Activated CD8-positive, alpha-beta memory T cell treated with anti-CD3 and anti-CD28 coated beads for 24 hours (primary cell): Measurements from ENCODE around the gene APOL1.
"Not testable (repeated sequence)": the region's sequence is repeated elsewhere in the genome, so short reads cannot be mapped to it uniquely, and the experiment has no call there.

ENCODE experiments used
- DNase-seq: peaks from one replicate; pipeline ENCODE4 v3.0.0-alpha.2; 2020

APOL1 gene

GRCh38 chr22:36271231-36271630 is 18.3 kb downstream of the APOL1 start:
- DNase-seq = not testable (repeated sequence)

GRCh38 chr22:36271951-36272350 is 19.0 kb downstream of the APOL1 start:
- DNase-seq = not testable (repeated sequence)

- no peak for DNase-seq
Observed at GRCh38 chr22:36274531-36274930, 21.6 kb downstream of the APOL1 start.

GRCh38 chr22:36277482-36278291 is 24.8 kb downstream of the APOL1 start:
- DNase-seq = peak; percentile 85

- DNase-seq = no peak
Observed at GRCh38 chr22:36279219-36279666, 26.3 kb downstream of the APOL1 start.

- DNase-seq = no peak
Observed at GRCh38 chr22:36280379-36280778, 27.4 kb downstream of the APOL1 start.

- DNase-seq = peak; percentile 54
Observed at GRCh38 chr22:36281781-36282327, 28.9 kb downstream of the APOL1 start.

- DNase-seq = no peak
Observed at GRCh38 chr22:36282328-36282831, 29.4 kb downstream of the APOL1 start.

GRCh38 chr22:36284171-36284571 is 31.2 kb downstream of the APOL1 start:
- no peak for DNase-seq

GRCh38 chr22:36285017-36285416 is 32.1 kb downstream of the APOL1 start:
- DNase-seq = no peak

GRCh38 chr22:36285545-36285944 is 32.6 kb downstream of the APOL1 start:
- no peak for DNase-seq

GRCh38 chr22:36286096-36286957 is 33.4 kb downstream of the APOL1 start:
- peak; percentile 85 for DNase-seq

- DNase-seq = peak; percentile 57
Observed at GRCh38 chr22:36287881-36288515, 35.1 kb downstream of the APOL1 start.

- peak; percentile 56 for DNase-seq
Observed at GRCh38 chr22:36288571-36289405, 35.9 kb downstream of the APOL1 start.

- no peak for DNase-seq
Observed at GRCh38 chr22:36289406-36289870, 36.5 kb downstream of the APOL1 start.

GRCh38 chr22:36289948-36290371 is 37.0 kb downstream of the APOL1 start:
- not testable (repeated sequence) for DNase-seq

GRCh38 chr22:36290391-36291075 is 37.6 kb downstream of the APOL1 start:
- not testable (repeated sequence) for DNase-seq

- DNase-seq = no peak
Observed at GRCh38 chr22:36291831-36292740, 39.2 kb downstream of the APOL1 start.

GRCh38 chr22:36292823-36293530 is 40.0 kb downstream of the APOL1 start:
- DNase-seq = no peak
